MM.1S (cell line): ENCODE measurements around the gene MORF4L2.
"Not testable (repeated sequence)": the region's sequence is repeated elsewhere in the genome, so short reads cannot be mapped to it uniquely, and the experiment has no call there.

Experiments
- DNase-seq: peaks from one replicate; pipeline ENCODE4 v3.0.0-alpha.2; 2015
- H2AFZ ChIP-seq: fragments of 300-600 bp; sonication (generic); 2 replicates; pipeline ENCODE4 v1.6.0; 2016; ENCODE audit warnings: antibody characterized with exemption, low read length
- H3F3A ChIP-seq: fragments of 300-600 bp; sonication (generic); 2 replicates; pipeline ENCODE4 v1.6.1; 2016; ENCODE audit warnings: mild to moderate bottlenecking, antibody characterized with exemption, low read length, moderate library complexity, mixed read lengths; ENCODE audit not compliant: insufficient read depth
- H3K27ac ChIP-seq: fragments of 300-600 bp; sonication (generic); 2 replicates; pipeline ENCODE4 v1.5.1; 2016; ENCODE audit warnings: mild to moderate bottlenecking, low read length
- H3K27me3 ChIP-seq: fragments of 300-600 bp; sonication (generic); replicated peaks from 2 replicates; pipeline ENCODE4 v1.6.0; 2016; ENCODE audit warnings: low read length; ENCODE audit not compliant: insufficient read depth
- H3K36me3 ChIP-seq: fragments of 300-600 bp; sonication (generic); replicated peaks from 2 replicates; pipeline ENCODE4 v1.6.1; 2016; ENCODE audit warnings: mild to moderate bottlenecking, low read length, mixed read lengths; ENCODE audit not compliant: insufficient read depth
- H3K4me1 ChIP-seq: fragments of 300-600 bp; sonication (generic); 2 replicates; pipeline ENCODE4 v1.6.1; 2016; ENCODE audit warnings: low read length, mixed read lengths
- H3K4me2 ChIP-seq: fragments of 300-600 bp; sonication (generic); 2 replicates; pipeline ENCODE4 v1.6.0; 2016; ENCODE audit warnings: low read depth, low read length
- H3K4me3 ChIP-seq: fragments of 300-600 bp; sonication (generic); 2 replicates; pipeline ENCODE4 v1.5.1; 2016; ENCODE audit warnings: low read length, mixed read lengths
- H3K79me2 ChIP-seq: fragments of 300-600 bp; sonication (generic); 2 replicates; pipeline ENCODE4 v1.6.1; 2016; ENCODE audit warnings: mixed run types, low read length, mixed read lengths
- H3K9ac ChIP-seq: fragments of 300-600 bp; sonication (generic); 2 replicates; pipeline ENCODE4 v1.6.1; 2016; ENCODE audit warnings: low read length, mixed read lengths
- H3K9me2 ChIP-seq: fragments of 300-600 bp; sonication (generic); replicated peaks from 2 replicates; pipeline ENCODE4 v1.6.1; 2016; ENCODE audit warnings: mild to moderate bottlenecking, low read length, mixed read lengths; ENCODE audit not compliant: insufficient read depth
- H3K9me3 ChIP-seq: fragments of 300-600 bp; sonication (generic); replicated peaks from 2 replicates; pipeline ENCODE4 v1.6.1; 2016; ENCODE audit warnings: mild to moderate bottlenecking, low read length, mixed read lengths; ENCODE audit not compliant: insufficient read depth
- H4K20me1 ChIP-seq: fragments of 300-600 bp; sonication (generic); 2 replicates; pipeline ENCODE4 v1.6.1; 2016; ENCODE audit warnings: mild to moderate bottlenecking, low read length, moderate library complexity, mixed read lengths; ENCODE audit not compliant: insufficient read depth
- CTCF ChIP-seq: fragments of 300-600 bp; sonication (generic); IDR thresholded peaks from 2 replicates; pipeline ENCODE4 v1.5.1; 2016; ENCODE audit warnings: antibody characterized with exemption, low read length, mixed read lengths
- EZH2 ChIP-seq: fragments of 300-600 bp; sonication (generic); optimal IDR thresholded peaks from 2 replicates; pipeline ENCODE3; 2017; ENCODE audit warnings: low read depth, mild to moderate bottlenecking, antibody characterized with exemption, low read length, mixed read lengths
- EZH2phosphoT487 ChIP-seq: fragments of 300-600 bp; sonication (generic); IDR thresholded peaks from 2 replicates; pipeline ENCODE4 v1.6.1; 2018; ENCODE audit warnings: antibody characterized with exemption, low read length

MORF4L2 gene

GRCh38 chrX:103663981-103664762 is 22.3 kb downstream of the MORF4L2 start:
- Histone ChIP-seq H3K36me3 (no peaks in the 10 kb centered on the region), H2AFZ (no peak overlapping the region), H3K4me2 (no peak overlapping the region), H3K4me3 (no peak overlapping the region), H3K4me1 (no peaks in the 10 kb centered on the region), H3K9ac (no peak overlapping the region), H3K79me2 (no peaks in the 10 kb centered on the region), H3K9me2 (no peaks in the 10 kb centered on the region), H3K9me3 (no peaks in the 10 kb centered on the region), H4K20me1 (no peaks in the 10 kb centered on the region), H3K27me3 (no peaks in the 10 kb centered on the region), H3K27ac (no peak overlapping the region), H3F3A (no peaks in the 10 kb centered on the region)
- no peak for DNase-seq
- TF ChIP-seq CTCF: no peak
- no peak for TF ChIP-seq EZH2phosphoT487
- TF ChIP-seq EZH2: no peak

- H3K4me1 ChIP-seq, H3F3A ChIP-seq, H3K36me3 ChIP-seq, H3K4me3 ChIP-seq, H4K20me1 ChIP-seq, H2AFZ ChIP-seq, H3K4me2 ChIP-seq, H3K27me3 ChIP-seq, H3K9me2 ChIP-seq, H3K9ac ChIP-seq, DNase-seq, H3K9me3 ChIP-seq, H3K79me2 ChIP-seq, H3K27ac ChIP-seq: not testable (repeated sequence)
Measured at GRCh38 chrX:103659460-103659859, 27.0 kb downstream of the MORF4L2 start.

GRCh38 chrX:103658681-103659433 is 27.6 kb downstream of the MORF4L2 start:
- no peaks in the 10 kb centered on the region for H3K9me2 ChIP-seq
- H4K20me1 ChIP-seq: no peaks in the 10 kb centered on the region
- H3K9me3 ChIP-seq: no peaks in the 10 kb centered on the region
- DNase-seq: no peak
- TF ChIP-seq CTCF (no peak), EZH2 (no peak), EZH2phosphoT487 (no peak)
- H3F3A ChIP-seq: no peaks in the 10 kb centered on the region
- no peak overlapping the region for H3K4me3 ChIP-seq
- H3K36me3 ChIP-seq: no peaks in the 10 kb centered on the region
- no peaks in the 10 kb centered on the region for H3K79me2 ChIP-seq
- no peaks in the 10 kb centered on the region for H3K4me1 ChIP-seq
- H3K27ac ChIP-seq: no peak overlapping the region
- H3K9ac ChIP-seq: no peak overlapping the region
- H3K4me2 ChIP-seq: no peak overlapping the region
- no peak overlapping the region for H2AFZ ChIP-seq
- no peaks in the 10 kb centered on the region for H3K27me3 ChIP-seq

- DNase-seq, H3K4me1 ChIP-seq, H3K27me3 ChIP-seq, H3K4me3 ChIP-seq, H4K20me1 ChIP-seq, H3K36me3 ChIP-seq, H3K27ac ChIP-seq, H3K79me2 ChIP-seq, H3K9ac ChIP-seq, H3K4me2 ChIP-seq, H3F3A ChIP-seq, H3K9me3 ChIP-seq, H3K9me2 ChIP-seq, H2AFZ ChIP-seq: not testable (repeated sequence)
Measured at GRCh38 chrX:103657066-103657465, 29.4 kb downstream of the MORF4L2 start.
